GM19239 (cell line): Measurements from ENCODE around the gene PRDX5.
"Not testable (repeated sequence)": the region's sequence is repeated elsewhere in the genome, so short reads cannot be mapped to it uniquely, and the experiment has no call there.

Experiments
- DNase-seq: peaks from one replicate; pipeline ENCODE4 v3.0.0; 2011; ENCODE audit warnings: low spot score; ENCODE audit not compliant: insufficient read length
- FAIRE-seq: peaks from 2 replicates; lab custom pipeline; 2011; peaks lifted over from hg19 to GRCh38; lab: Jason Lieb, UNC

Gene PRDX5

GRCh38 chr11:64321026-64321425 is 3.1 kb downstream of the PRDX5 start:
- FAIRE-seq (no peak), DNase-seq (no peak)

GRCh38 chr11:64321533-64321932 is 3.6 kb downstream of the PRDX5 start:
- no peak for FAIRE-seq
- no peak for DNase-seq

- DNase-seq, result no peak
- no peak for FAIRE-seq
Observed at GRCh38 chr11:64322925-64323260, 5.0 kb downstream of the PRDX5 start.

GRCh38 chr11:64323373-64323772 is 5.5 kb downstream of the PRDX5 start:
- DNase-seq (no peak), FAIRE-seq (no peak)

- FAIRE-seq, DNase-seq: not testable (repeated sequence)
Observed at GRCh38 chr11:64323984-64324383, 6.1 kb downstream of the PRDX5 start.

GRCh38 chr11:64324692-64325469 is 7.0 kb downstream of the PRDX5 start:
- no peak for FAIRE-seq
- DNase-seq, result no peak

- FAIRE-seq, result no peak
- no peak for DNase-seq
Observed at GRCh38 chr11:64327375-64327774, 9.5 kb downstream of the PRDX5 start.

- FAIRE-seq, result no peak
- DNase-seq, result no peak
Observed at GRCh38 chr11:64327993-64328392, 10.1 kb downstream of the PRDX5 start.

GRCh38 chr11:64330888-64331287 is 13.0 kb downstream of the PRDX5 start:
- no peak for FAIRE-seq

GRCh38 chr11:64331569-64332371 is 13.8 kb downstream of the PRDX5 start:
- peak; percentile 61 for FAIRE-seq

More at GRCh38 chr11:64330888-64331287, 13.0 kb downstream of the PRDX5 start:
- no peak for DNase-seq

GRCh38 chr11:64333556-64333955 is 15.6 kb downstream of the PRDX5 start:
- FAIRE-seq, result no peak
- no peak for DNase-seq

More at GRCh38 chr11:64331569-64332371, 13.8 kb downstream of the PRDX5 start:
- peak; percentile 71 for DNase-seq

- FAIRE-seq (peak; percentile 85), DNase-seq (peak; percentile 75)
Observed at GRCh38 chr11:64334764-64335735, 17.1 kb downstream of the PRDX5 start.

- no peak for DNase-seq
- no peak for FAIRE-seq
Observed at GRCh38 chr11:64337538-64338249, 19.8 kb downstream of the PRDX5 start.

- no peak for FAIRE-seq
- no peak for DNase-seq
Observed at GRCh38 chr11:64338716-64339115, 20.8 kb downstream of the PRDX5 start.

- DNase-seq (no peak), FAIRE-seq (peak; percentile 37)
Observed at GRCh38 chr11:64339286-64339685, 21.4 kb downstream of the PRDX5 start.

GRCh38 chr11:64339754-64340408 is 22.0 kb downstream of the PRDX5 start, which contains the start of gene CCDC88B:
TSS of gene CCDC88B (plus strand) at chr11:64340204. CDS start at chr11:64340267, 63 bp downstream.
- DNase-seq, result peak; percentile 91
- peak; percentile 95 for FAIRE-seq

GRCh38 chr11:64340671-64341335 is 22.9 kb downstream of the PRDX5 start:
- DNase-seq (no peak), FAIRE-seq (peak; percentile 90)

- FAIRE-seq, result no peak
Observed at GRCh38 chr11:64341429-64341828, 23.5 kb downstream of the PRDX5 start.

More at GRCh38 chr11:64341429-64341828, 23.5 kb downstream of the PRDX5 start:
- no peak for DNase-seq
